Mucosa of gallbladder (tissue), 1 donor: ENCODE results near the gene C11orf21. TPM values are rescaled to one million over a fixed set of nuclear protein-coding genes. Genes with fewer than 3 reads are reported as not detected.

ENCODE experiments used
- DNase-seq: peaks from one replicate; pipeline ENCODE4 v3.0.0-alpha.2; 2020; ENCODE audit warnings: low spot score
- total RNA-seq: library from RNA; stranded (reverse); gene quantifications from one replicate; pipeline ENCODE4 v1.2.1, GENCODE V29; 2021
- donor health status: DM: no; HTN: no; CAD: no.

Gene C11orf21
- total RNA-seq, 1 donor from 2014 or later: 1.6 TPM

- DNase-seq: no peak
Observed at GRCh38 chr11:2260491-2261364, 41.0 kb downstream of the C11orf21 start.

GRCh38 chr11:2259897-2260451 lies 41.7 kb downstream of the C11orf21 start:
- no peak for DNase-seq

- DNase-seq: peak; percentile 7
Observed at GRCh38 chr11:2259466-2259830, 42.3 kb downstream of the C11orf21 start.

- DNase-seq: peak; percentile 9
Observed at GRCh38 chr11:2258501-2259465, 42.9 kb downstream of the C11orf21 start.

DNA sequence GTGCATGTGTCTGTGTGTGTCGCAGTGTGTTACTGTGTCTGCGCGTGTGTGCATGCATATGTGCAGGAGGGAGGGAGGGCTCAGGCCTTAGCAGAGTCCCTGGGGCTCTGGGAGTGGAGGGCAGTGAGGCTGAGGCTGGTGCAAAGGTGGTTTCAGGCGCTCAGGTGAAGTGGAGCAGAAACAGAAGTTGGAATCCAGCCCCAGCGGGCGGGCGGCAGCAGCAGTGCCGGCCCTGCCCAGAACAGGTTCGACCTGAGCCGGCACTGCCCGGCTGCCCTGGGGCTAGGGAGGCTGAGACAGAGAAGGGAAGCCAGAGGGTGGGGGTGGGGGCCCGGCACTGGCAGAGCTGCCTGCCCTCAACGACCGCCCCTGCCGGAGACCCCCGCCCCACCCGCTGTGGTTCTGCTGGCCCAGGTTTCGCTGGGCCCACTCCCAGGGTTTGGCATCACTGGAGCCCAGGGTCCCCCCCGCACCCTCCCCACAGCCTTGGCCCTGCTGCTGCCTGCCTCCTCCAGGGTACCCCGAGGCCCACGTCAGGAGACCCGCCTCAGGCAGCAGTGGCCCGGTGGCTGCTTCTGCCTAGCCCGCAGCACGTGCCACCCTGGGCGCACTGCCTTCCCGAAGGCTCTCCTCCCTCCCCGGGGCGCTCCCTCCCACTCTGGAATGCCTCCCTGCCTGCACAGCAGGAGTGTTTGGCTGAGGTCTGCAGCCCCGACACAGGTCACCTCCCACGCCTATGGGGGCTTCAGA lies 44.6 kb downstream of the C11orf21 start:
- peak; percentile 8 for DNase-seq

GRCh38 chr11:2256293-2256913 lies 45.3 kb downstream of the C11orf21 start:
- no peak for DNase-seq

- no peak for DNase-seq
Observed at GRCh38 chr11:2252018-2252417, 49.7 kb downstream of the C11orf21 start.

- DNase-seq: no peak
Observed at GRCh38 chr11:2251138-2251537, 50.6 kb downstream of the C11orf21 start.

GRCh38 chr11:2250485-2250884 lies 51.2 kb downstream of the C11orf21 start:
- DNase-seq: no peak

GRCh38 chr11:2250041-2250440 lies 51.7 kb downstream of the C11orf21 start:
- DNase-seq: no peak

DNA sequence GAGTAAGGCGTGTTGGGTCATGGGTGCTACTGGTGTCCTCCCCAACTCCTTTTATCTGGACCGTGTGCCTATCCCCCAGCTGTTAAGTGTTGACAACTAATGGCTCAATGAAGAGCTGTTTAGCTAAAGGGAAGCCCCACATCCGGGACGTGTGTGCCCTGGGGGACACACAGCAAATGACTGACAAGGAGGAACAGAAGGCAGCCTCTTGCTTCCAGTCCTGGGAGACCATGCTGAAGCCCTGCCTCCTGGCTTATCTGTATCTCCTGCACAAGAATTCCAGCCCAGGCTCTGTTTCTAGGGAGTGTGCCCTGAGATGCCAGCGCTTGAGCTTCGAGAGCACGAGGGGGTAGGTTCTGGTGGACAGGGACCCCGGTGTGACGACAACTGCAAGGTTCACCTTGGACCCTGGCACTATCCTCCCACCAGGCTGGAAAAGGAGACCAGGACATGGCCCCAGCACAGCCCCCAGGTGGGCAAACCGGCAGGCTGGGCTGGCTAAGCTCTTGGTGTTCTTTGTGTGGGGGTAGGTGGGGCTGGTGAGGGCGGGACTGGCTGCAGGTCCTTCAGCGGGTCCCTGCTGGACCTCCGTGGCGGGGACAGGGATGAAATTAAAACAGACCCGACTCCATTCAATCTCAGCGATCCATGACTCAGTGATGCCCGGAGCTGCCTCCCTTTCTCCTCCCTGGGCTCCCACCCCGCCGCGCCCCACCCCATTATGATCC lies 52.4 kb downstream of the C11orf21 start:
- no peak for DNase-seq

- DNase-seq: no peak
Observed at GRCh38 chr11:2248762-2249161, 53.0 kb downstream of the C11orf21 start.

GRCh38 chr11:2248242-2248641 lies 53.5 kb downstream of the C11orf21 start:
- no peak for DNase-seq

DNA sequence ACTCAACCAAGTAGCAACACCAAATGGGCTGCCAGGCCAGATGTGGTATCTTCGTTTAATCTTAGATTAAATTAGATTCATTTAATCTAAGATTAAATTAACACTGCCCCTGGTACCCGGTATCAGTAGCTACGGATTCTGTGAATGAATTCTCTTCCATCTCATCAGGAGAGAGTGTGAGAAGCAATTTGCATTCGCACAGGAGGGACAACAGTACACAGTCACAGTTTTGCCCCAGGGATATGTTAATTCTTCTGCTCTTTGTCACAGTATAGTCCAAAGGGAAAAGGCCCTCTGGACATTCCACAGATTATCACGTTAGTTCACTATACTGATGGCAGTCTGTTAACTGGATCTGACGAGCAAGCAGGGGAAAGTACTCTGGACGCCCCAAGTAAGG lies 54.2 kb downstream of the C11orf21 start:
- no peak for DNase-seq

Other genes starting within 250 kb of the C11orf21 start
- gene IGF2, start 162.5 kb downstream of the C11orf21 start, total RNA-seq: 32.5 TPM
- 1.2 TPM for gene INS, start 140.7 kb downstream of the C11orf21 start, total RNA-seq
- gene TH, start 130.1 kb downstream of the C11orf21 start, total RNA-seq: 2.1 TPM
- gene ASCL2, start 31.3 kb downstream of the C11orf21 start, total RNA-seq: 1.1 TPM
- 1.1 TPM for gene TSPAN32, start 95 bp upstream of the C11orf21 start, total RNA-seq
- gene CD81, start 75.4 kb upstream of the C11orf21 start, total RNA-seq: 746 TPM
- gene TSSC4, start 98.8 kb upstream of the C11orf21 start, total RNA-seq: 50.5 TPM
- 4.4 TPM for gene TRPM5, start 142.6 kb upstream of the C11orf21 start, total RNA-seq
- gene KCNQ1, start 143.1 kb upstream of the C11orf21 start, total RNA-seq: 96.4 TPM